ENCODE measurements around the gene JMJD7. TPM values are rescaled to one million over a fixed set of nuclear protein-coding genes. Genes with fewer than 3 reads are reported as not detected.

JMJD7 gene
- total and polyA plus RNA-seq, 9 of the 15 experiments (the other 6 are each of a cell fraction or from before 2014, with no cell fraction given), result 1.2 to 13.9 (median 6.1) TPM

GRCh38 chr15:41876007-41876406, 48.1 kb downstream of the JMJD7 start (continued):
- TF ChIP-seq, protein P1, sequence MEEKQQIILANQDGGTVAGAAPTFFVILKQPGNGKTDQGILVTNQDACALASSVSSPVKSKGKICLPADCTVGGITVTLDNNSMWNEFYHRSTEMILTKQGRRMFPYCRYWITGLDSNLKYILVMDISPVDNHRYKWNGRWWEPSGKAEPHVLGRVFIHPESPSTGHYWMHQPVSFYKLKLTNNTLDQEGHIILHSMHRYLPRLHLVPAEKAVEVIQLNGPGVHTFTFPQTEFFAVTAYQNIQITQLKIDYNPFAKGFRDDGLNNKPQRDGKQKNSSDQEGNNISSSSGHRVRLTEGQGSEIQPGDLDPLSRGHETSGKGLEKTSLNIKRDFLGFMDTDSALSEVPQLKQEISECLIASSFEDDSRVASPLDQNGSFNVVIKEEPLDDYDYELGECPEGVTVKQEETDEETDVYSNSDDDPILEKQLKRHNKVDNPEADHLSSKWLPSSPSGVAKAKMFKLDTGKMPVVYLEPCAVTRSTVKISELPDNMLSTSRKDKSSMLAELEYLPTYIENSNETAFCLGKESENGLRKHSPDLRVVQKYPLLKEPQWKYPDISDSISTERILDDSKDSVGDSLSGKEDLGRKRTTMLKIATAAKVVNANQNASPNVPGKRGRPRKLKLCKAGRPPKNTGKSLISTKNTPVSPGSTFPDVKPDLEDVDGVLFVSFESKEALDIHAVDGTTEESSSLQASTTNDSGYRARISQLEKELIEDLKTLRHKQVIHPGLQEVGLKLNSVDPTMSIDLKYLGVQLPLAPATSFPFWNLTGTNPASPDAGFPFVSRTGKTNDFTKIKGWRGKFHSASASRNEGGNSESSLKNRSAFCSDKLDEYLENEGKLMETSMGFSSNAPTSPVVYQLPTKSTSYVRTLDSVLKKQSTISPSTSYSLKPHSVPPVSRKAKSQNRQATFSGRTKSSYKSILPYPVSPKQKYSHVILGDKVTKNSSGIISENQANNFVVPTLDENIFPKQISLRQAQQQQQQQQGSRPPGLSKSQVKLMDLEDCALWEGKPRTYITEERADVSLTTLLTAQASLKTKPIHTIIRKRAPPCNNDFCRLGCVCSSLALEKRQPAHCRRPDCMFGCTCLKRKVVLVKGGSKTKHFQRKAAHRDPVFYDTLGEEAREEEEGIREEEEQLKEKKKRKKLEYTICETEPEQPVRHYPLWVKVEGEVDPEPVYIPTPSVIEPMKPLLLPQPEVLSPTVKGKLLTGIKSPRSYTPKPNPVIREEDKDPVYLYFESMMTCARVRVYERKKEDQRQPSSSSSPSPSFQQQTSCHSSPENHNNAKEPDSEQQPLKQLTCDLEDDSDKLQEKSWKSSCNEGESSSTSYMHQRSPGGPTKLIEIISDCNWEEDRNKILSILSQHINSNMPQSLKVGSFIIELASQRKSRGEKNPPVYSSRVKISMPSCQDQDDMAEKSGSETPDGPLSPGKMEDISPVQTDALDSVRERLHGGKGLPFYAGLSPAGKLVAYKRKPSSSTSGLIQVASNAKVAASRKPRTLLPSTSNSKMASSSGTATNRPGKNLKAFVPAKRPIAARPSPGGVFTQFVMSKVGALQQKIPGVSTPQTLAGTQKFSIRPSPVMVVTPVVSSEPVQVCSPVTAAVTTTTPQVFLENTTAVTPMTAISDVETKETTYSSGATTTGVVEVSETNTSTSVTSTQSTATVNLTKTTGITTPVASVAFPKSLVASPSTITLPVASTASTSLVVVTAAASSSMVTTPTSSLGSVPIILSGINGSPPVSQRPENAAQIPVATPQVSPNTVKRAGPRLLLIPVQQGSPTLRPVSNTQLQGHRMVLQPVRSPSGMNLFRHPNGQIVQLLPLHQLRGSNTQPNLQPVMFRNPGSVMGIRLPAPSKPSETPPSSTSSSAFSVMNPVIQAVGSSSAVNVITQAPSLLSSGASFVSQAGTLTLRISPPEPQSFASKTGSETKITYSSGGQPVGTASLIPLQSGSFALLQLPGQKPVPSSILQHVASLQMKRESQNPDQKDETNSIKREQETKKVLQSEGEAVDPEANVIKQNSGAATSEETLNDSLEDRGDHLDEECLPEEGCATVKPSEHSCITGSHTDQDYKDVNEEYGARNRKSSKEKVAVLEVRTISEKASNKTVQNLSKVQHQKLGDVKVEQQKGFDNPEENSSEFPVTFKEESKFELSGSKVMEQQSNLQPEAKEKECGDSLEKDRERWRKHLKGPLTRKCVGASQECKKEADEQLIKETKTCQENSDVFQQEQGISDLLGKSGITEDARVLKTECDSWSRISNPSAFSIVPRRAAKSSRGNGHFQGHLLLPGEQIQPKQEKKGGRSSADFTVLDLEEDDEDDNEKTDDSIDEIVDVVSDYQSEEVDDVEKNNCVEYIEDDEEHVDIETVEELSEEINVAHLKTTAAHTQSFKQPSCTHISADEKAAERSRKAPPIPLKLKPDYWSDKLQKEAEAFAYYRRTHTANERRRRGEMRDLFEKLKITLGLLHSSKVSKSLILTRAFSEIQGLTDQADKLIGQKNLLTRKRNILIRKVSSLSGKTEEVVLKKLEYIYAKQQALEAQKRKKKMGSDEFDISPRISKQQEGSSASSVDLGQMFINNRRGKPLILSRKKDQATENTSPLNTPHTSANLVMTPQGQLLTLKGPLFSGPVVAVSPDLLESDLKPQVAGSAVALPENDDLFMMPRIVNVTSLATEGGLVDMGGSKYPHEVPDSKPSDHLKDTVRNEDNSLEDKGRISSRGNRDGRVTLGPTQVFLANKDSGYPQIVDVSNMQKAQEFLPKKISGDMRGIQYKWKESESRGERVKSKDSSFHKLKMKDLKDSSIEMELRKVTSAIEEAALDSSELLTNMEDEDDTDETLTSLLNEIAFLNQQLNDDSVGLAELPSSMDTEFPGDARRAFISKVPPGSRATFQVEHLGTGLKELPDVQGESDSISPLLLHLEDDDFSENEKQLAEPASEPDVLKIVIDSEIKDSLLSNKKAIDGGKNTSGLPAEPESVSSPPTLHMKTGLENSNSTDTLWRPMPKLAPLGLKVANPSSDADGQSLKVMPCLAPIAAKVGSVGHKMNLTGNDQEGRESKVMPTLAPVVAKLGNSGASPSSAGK (IDR thresholded peaks at IDR 0.05), result no peak
- TF ChIP-seq HIVEP1 (CRISPR knock-in tag; IDR thresholded peaks at IDR 0.05), result no peak
- no peak for TF ChIP-seq RFX7 (CRISPR knock-in tag; IDR thresholded peaks at IDR 0.05)
- TF ChIP-seq IRF1 (CRISPR knock-in tag; IDR thresholded peaks at IDR 0.05; ENCODE audit: borderline replicate concordance), result no peak
- TF ChIP-seq ADNP (tag; IDR thresholded peaks at IDR 0.05), result no peak
